ENCODE measurements around the gene MC1R.

DNA sequence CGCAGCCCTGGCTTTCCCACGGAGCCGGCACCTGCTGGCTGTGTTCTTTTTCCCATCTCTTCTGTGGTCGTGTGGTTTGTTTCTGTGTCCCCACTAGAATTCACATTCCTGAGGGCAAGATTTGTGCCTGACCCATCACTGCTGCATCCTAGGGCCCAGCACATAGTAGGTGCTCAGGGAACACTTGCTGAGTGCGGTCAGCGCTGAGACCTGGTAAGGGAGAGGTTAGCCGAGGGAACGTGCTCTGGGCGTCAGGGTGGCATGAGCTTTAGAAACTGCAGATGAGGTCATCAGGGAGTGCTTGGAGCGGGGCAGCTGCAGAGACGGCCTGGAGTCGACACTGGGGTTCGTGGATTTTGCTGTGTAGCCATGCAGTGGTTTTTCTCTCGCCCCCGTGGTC lies 35.8 kb downstream of the MC1R start:
- TF ChIP-seq, protein P1, sequence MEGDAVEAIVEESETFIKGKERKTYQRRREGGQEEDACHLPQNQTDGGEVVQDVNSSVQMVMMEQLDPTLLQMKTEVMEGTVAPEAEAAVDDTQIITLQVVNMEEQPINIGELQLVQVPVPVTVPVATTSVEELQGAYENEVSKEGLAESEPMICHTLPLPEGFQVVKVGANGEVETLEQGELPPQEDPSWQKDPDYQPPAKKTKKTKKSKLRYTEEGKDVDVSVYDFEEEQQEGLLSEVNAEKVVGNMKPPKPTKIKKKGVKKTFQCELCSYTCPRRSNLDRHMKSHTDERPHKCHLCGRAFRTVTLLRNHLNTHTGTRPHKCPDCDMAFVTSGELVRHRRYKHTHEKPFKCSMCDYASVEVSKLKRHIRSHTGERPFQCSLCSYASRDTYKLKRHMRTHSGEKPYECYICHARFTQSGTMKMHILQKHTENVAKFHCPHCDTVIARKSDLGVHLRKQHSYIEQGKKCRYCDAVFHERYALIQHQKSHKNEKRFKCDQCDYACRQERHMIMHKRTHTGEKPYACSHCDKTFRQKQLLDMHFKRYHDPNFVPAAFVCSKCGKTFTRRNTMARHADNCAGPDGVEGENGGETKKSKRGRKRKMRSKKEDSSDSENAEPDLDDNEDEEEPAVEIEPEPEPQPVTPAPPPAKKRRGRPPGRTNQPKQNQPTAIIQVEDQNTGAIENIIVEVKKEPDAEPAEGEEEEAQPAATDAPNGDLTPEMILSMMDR (conservative IDR thresholded peaks at IDR 0.05; ENCODE audit: low read depth, low read length) = no peak
- TF ChIP-seq, protein P2, sequence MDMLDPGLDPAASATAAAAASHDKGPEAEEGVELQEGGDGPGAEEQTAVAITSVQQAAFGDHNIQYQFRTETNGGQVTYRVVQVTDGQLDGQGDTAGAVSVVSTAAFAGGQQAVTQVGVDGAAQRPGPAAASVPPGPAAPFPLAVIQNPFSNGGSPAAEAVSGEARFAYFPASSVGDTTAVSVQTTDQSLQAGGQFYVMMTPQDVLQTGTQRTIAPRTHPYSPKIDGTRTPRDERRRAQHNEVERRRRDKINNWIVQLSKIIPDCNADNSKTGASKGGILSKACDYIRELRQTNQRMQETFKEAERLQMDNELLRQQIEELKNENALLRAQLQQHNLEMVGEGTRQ (IDR thresholded peaks at IDR 0.05; ENCODE audit: low read depth, low read length) = no peak
- no peak for TF ChIP-seq SMC3 (IDR thresholded peaks at IDR 0.05; ENCODE audit: low read depth, low read length)
- TF ChIP-seq POLR2A (IDR thresholded peaks at IDR 0.05; ENCODE audit: low read depth, low read length) = no peak

Measured in IMR-90 (cell line).